Neural cell (in vitro differentiated cells): ENCODE results near the gene GTF2F1.
"Not testable (repeated sequence)": the region's sequence is repeated elsewhere in the genome, so short reads cannot be mapped to it uniquely, and the experiment has no call there.

Experiments
- CTCF ChIP-seq: fragments of 450-650 bp; IDR thresholded peaks from 2 replicates; pipeline ENCODE4 v1.5.1; 2014; ENCODE audit warnings: antibody characterized with exemption, mild to moderate bottlenecking, moderate library complexity; ENCODE audit not compliant: poor library complexity, severe bottlenecking
- EZH2 ChIP-seq: fragments of 200-600, 300-800 bp; shearing (Covaris generic), sonication (generic); IDR thresholded peaks from 2 replicates; pipeline ENCODE4 v1.6.1; 2014; ENCODE audit warnings: antibody characterized with exemption, low read length, borderline replicate concordance, mild to moderate bottlenecking; ENCODE audit not compliant: insufficient read depth, poor library complexity, severe bottlenecking
- MXI1 ChIP-seq: fragments of 450-650 bp; conservative IDR thresholded peaks from 2 replicates; pipeline ENCODE4 v1.6.1; 2014; ENCODE audit warnings: antibody characterized with exemption, mild to moderate bottlenecking; ENCODE audit not compliant: poor library complexity, severe bottlenecking
- POLR2AphosphoS5 ChIP-seq: IDR thresholded peaks from 2 replicates; pipeline ENCODE4 v1.6.1; 2012
- RAD21 ChIP-seq: fragments of 450-650 bp; conservative IDR thresholded peaks from 2 replicates; pipeline ENCODE4 v1.6.1; 2014; ENCODE audit warnings: antibody characterized with exemption, mild to moderate bottlenecking, moderate library complexity
- SMC3 ChIP-seq: fragments of 450-650 bp; conservative IDR thresholded peaks from 2 replicates; pipeline ENCODE4 v1.6.1; 2014; ENCODE audit warnings: antibody characterized with exemption, mild to moderate bottlenecking, moderate library complexity; ENCODE audit not compliant: poor library complexity
- TAF1 ChIP-seq: IDR thresholded peaks from 2 replicates; pipeline ENCODE4 v1.6.1; 2012; ENCODE audit warnings: low read depth

GRCh38 chr19:6428692-6429418 is 35.9 kb upstream of the GTF2F1 start:
- not testable (repeated sequence) for TF ChIP-seq TAF1, CTCF, EZH2, POLR2AphosphoS5, MXI1, SMC3, RAD21
